GM12872 (cell line): ENCODE results near the gene CBLN1.

Source experiments
- CTCF ChIP-seq: IDR thresholded peaks from 3 replicates; pipeline ENCODE4 v1.5.1; 2011; ENCODE audit warnings: low read depth, mild to moderate bottlenecking, low read length, moderate library complexity; ENCODE audit not compliant: insufficient read depth

CBLN1 gene

GRCh38 chr16:49282690-49283375 lies 1.2 kb upstream of the CBLN1 start:
- no peak for TF ChIP-seq CTCF

- TF ChIP-seq CTCF = no peak; the same call in 2 of the 3 replicates
Measured at GRCh38 chr16:49281843-49282642, 405 bp upstream of the CBLN1 start.

GRCh38 chr16:49280841-49281371 lies 732 bp downstream of the CBLN1 start:
- no peak for TF ChIP-seq CTCF

- no peak for TF ChIP-seq CTCF
Measured at GRCh38 chr16:49280105-49280741, 1.4 kb downstream of the CBLN1 start.

- no peak for TF ChIP-seq CTCF
Measured at GRCh38 chr16:49278944-49279725, 2.5 kb downstream of the CBLN1 start.

GRCh38 chr16:49278567-49278827 lies 3.1 kb downstream of the CBLN1 start:
- TF ChIP-seq CTCF = no peak
